IPS DF 4.7 (cell line): Measurements from ENCODE around the gene ATP10D.
"Not testable (repeated sequence)": the region's sequence is repeated elsewhere in the genome, so short reads cannot be mapped to it uniquely, and the experiment has no call there.

Source experiments
- DNase-seq: peaks from one replicate; pipeline ENCODE4 v3.0.0-alpha.2; 2013; ENCODE audit warnings: low spot score; ENCODE audit errors: extremely low read depth

ATP10D gene

GRCh38 chr4:47486727-47487126 is 1.7 kb downstream of the ATP10D start:
- DNase-seq = not testable (repeated sequence)

DNA sequence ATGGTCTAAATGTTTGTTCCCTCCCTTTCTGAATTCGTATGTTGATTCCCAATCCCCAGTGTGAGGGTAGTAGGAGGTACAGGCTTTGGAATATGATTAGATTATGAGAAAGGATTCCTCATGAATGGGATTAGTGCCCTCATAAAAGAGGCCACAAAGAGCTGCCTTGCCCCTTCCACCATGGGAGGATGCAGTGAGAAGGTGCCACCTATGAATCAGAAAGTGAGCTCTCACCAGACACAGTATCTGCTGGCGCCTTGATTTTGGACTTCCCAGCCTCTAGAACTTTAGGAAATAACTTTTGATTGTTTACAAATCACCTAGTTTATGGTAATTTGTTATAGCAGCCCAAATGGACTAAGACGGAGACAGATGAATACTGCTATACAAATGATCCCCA is 3.6 kb downstream of the ATP10D start:
- DNase-seq = no peak

DNA sequence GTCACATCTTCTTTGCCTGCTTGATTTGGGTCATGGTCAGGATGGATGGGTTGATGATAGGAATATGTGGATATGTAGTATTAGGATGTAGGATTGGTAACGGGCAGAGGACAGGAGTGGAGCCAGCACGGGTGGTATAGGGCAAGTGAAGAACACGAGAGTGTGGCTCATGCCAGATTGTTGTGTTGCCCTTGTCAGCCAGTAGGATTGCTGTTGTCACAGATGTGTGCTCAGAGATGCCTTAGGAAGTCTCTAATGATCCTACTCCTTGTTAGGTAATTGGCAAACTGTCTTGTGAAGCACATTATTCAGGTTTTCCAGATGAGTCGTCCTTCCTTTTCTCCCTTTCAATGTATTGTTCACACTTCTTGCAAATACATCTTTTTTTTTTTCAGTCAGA is 5.5 kb downstream of the ATP10D start:
- DNase-seq = peak; percentile 36

DNA sequence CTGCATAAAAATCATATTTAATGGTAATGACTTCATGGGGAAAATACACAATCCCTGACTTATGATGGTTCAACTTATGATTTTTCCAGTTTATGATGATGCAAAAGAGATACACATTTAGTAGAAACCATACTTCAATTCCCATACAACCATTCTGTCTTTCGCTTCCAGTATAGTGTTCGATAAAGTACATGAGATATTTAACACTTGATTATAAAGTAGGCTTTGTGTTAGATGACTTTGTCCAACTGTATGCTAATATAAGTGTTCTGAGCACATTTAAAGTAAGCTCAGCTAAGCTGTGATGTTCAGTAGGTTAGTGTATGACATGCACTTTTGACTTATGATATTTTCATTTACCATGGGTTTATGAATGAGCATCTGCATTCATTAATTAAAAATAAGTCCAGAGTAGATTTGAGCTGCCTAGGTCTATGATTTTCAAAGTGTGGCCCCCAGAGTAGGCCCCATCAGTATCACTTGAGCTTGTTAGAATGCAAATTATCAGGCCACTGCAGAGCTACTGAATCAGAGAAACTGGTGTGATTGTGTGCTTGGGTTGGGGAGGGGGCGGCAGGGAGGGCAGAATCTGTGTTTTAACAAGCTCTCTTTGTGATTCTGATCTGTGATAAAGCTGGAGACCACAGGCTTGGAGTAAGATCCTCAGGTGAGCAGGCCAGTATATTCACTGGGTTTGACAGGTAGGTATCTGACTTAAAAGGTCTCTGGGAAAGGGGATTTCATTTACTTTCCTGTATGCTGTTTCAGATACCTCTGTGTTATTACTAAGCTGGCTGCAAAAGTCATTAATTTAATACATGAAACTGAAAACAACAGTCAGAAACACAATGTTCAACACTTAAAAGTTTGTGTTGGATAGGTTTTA is 8.4 kb downstream of the ATP10D start:
- DNase-seq = no peak

DNA sequence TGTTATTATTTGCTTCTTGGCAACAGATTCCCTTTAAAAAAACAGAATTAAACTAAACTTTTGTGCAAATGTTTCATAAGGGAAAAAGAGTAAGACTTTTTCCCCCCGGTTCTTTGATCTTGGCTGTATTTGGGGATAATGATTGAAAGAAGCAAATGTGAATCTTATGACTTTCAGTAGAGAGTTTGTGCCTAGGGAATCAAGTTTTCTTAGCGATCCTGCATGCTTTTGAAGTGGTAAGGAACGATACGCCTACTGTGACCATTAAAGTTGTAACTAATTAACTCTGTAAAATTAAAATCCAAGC is 9.0 kb downstream of the ATP10D start:
- DNase-seq = no peak

GRCh38 chr4:47498899-47499298 is 13.8 kb downstream of the ATP10D start:
- DNase-seq = no peak

DNA sequence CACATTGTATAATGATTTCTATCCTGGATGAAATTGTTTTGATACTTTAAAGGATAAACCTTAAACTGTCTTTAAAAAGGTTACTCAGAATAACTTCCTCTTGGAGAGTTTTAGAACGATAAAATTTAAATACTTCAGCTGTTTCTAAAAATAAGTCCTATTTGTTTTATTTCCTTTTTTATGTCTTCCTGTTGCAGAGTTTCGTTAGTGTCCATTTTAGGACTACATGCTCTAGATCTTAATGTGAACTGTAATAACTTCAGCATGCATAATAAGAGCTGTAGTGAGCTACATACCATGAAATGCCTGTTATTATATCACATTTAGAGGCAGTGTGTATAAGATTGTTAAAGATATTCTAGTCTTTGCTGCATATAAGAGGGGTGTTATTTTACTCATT is 14.6 kb downstream of the ATP10D start:
- no peak for DNase-seq

DNA sequence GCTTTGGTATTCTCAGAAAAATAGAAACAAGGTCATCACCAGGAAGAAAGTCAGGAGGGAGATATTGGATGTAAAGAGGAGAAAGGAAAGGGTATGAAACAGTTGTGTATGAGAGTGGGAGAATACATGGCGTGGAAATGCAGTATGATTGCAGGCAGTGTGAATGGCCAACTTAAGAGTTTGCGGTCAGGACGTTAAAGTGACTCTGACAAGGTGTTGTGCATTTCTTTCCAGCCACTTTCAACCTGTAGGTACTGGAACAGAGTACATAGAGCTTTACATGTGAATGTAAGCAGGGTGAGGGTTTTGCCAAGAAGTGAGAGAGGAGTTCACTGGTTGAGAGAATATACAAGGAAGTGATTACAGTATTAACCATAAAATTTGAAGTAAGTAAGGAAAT is 15.7 kb downstream of the ATP10D start:
- no peak for DNase-seq

- DNase-seq = no peak
These were observed 20.1 kb downstream of the ATP10D start for GRCh38 chr4:47505147-47505546.

GRCh38 chr4:47505666-47506065 is 20.6 kb downstream of the ATP10D start:
- DNase-seq = no peak

DNA sequence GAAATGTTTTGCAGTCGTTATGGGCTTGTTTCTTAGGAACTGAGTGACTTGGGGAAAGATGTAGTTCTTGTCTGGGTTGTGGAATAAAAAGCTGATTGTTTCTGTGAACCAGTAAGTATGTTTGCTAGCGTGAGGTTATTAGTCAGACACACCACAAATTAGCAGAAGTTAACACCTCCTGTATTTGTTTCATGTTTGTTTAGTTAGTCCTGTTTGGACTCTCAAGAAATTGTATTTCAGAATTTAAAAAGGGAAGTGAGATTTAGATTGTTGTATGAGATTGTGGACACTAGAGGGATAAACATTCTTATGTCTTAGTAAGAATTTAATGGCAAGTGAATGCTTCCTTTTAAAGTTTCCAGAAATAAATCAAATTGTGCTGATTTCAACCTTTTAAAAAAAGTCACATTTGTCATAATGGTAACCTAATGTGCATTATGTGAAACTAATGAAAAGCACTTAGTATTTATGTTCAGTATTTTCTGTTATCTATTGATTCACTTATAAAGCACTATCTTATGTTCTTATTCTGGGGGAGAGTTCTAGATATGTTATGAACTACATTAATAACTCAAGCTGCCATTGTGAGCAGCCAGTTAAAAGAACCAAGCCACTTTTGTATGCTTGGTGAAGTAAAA is 25.6 kb downstream of the ATP10D start:
- DNase-seq = no peak

DNA sequence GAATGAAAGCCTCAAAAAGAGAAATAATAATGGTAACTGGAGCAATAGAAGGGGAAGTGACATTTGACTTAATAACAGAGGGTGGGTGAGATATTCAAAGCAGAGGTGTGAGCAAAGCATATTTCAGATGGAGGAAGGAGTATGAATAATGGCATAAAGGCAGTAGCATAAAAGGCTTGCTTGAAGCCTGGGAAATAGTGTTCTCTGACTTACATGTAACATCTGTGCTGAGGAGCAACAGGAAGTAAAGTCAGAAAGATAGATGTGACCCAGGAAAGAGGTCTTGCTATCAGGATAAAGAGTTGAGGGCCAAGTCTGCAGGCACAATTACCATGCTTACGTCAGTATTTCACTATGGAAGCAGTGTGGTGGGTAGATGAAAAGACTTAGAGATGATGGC is 28.4 kb downstream of the ATP10D start:
- DNase-seq = no peak

GRCh38 chr4:47519239-47519883 is 34.3 kb downstream of the ATP10D start:
- DNase-seq = no peak

- no peak for DNase-seq
These were observed 40.2 kb downstream of the ATP10D start for GRCh38 chr4:47525154-47525819.

GRCh38 chr4:47526281-47526680 is 41.2 kb downstream of the ATP10D start:
- no peak for DNase-seq

- not testable (repeated sequence) for DNase-seq
These were observed 43.6 kb downstream of the ATP10D start for GRCh38 chr4:47528646-47529045.

DNA sequence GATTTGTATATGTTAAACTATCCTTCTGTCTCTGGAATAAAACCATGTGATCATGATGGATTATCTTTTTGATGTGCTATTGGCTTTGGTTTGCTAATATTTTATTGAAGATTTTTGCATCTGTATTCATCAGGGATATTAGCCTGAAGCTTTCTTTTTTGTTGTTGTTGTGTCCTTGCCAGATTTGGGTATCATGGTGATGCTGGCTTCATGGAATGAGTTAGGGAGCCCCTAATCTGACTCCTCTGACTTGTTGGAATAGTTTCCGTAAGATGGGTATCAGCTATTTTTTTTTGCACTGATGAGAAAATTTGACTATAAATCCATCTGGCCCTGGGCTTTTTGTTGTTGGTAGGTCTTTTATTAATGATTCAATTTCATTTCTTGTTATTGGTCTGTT is 45.7 kb downstream of the ATP10D start:
- no peak for DNase-seq

DNA sequence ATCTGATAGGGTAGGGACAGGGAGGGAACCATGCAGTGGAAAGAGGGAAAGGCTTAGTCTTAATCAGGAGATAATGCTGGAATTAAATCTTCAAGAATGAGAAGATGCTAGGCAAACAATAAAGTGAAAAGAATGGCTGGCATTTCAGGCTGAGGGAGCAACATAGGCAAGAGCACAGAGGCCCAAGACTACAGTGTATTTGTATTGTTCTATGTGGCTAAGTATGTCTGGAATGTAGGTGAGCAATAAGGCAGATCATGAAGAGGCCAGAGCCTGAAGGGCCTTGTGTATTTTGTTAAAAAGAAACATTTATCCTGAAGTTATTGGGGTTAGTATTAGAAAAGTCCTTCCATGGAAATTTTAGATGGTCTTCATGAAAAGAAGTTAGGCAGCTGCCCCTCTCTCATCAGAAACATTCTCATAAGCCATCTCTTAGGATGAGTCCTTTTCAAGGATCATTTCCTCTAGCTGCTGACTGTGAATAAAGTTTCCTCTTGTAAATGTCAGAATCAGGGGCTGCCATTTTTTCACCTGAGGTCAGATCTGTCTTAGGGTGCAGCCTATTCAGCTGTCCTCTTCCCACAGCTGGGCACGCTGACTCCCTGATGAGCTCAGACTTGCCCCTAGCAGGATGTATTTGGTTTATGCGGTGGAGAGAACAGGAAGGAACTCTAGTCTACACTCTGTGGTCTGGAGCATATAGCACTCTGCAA is 46.3 kb downstream of the ATP10D start:
- peak; percentile 16 for DNase-seq

- no peak for DNase-seq
These were observed 46.9 kb downstream of the ATP10D start for GRCh38 chr4:47531954-47532321.

DNA sequence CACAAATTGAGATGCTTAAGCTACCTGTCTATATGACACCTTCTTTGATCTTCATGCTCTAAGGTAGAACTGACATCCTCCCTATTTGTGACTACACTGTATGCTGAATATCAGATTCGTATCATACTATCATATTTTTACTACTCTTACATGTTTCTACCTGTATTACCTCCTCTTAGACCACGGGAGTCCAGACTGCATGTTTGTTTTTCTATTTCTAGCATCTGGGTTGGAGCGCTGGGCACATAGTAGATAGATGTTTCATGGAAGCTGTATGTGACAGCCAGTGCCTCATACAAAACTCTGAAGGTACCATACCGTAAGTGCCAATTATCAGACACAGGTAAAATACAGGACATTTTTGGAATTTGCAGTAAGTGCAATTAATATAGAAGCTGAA is 47.6 kb downstream of the ATP10D start:
- no peak for DNase-seq

DNA sequence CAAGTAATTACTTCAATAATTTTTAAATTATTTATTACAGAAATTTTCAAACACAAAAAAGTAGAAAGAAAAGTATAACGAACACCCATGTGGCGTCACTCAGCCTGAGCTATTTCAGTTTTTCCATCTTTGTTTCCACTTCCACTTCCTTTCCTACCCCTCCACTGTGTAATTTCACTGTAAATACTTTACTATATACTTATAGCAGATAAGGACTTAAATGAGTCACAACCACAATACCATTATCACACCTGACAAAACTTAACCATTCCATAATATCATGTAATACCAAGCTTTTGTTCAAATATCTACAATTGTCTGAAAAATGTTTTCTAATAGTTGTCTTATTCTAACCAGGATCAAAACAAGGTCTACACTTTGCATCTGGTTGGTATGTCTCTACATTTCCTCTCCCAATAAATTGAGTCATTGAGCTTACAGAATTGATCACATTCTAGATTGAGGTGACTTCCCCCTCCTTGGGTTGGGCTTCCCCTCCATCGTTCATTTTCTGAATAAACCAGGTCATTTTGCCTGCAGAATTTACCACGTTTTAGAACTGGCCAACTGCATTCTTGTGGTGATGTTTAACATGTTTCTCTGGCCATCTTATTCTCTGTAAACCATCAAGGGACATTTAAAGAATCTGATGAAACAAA is 48.7 kb downstream of the ATP10D start:
- DNase-seq = no peak
